Chondrocyte (in vitro differentiated cells): ENCODE data around the gene NR3C2. TPM values are rescaled to one million over a fixed set of nuclear protein-coding genes. Genes with fewer than 3 reads are reported as not detected.
"Not testable (repeated sequence)": the region's sequence is repeated elsewhere in the genome, so short reads cannot be mapped to it uniquely, and the experiment has no call there.

Source experiments
- DNase-seq: peaks from one replicate; pipeline ENCODE4 v3.0.0; 2021; ENCODE audit warnings: mixed read lengths, low spot score
- H3K27ac Mint-ChIP-seq: one replicate; pipeline ENCODE4 v1.8.0; 2021; ENCODE audit warnings: mild to moderate bottlenecking, moderate library complexity, mixed read lengths; ENCODE audit not compliant: unreplicated experiment
- H3K27me3 Mint-ChIP-seq: 2 replicates; pipeline ENCODE4 v1.8.0; 2021; ENCODE audit warnings: low read depth, mixed read lengths
- H3K36me3 Mint-ChIP-seq: 2 replicates; pipeline ENCODE4 v1.8.0; 2021; ENCODE audit warnings: low read depth, mixed read lengths
- H3K4me1 Mint-ChIP-seq: 2 replicates; pipeline ENCODE4 v1.8.0; 2021; ENCODE audit warnings: low read depth, mild to moderate bottlenecking, mixed read lengths
- H3K4me3 Mint-ChIP-seq: one replicate; pipeline ENCODE4 v1.8.0; 2021; ENCODE audit warnings: mild to moderate bottlenecking, moderate library complexity, mixed read lengths; ENCODE audit not compliant: unreplicated experiment
- H3K9me3 Mint-ChIP-seq: 2 replicates; pipeline ENCODE4 v1.8.0; 2021; ENCODE audit warnings: low read depth, mixed read lengths
- total RNA-seq: library from RNA; stranded (reverse); gene quantifications from 3 replicates; pipeline ENCODE4 v1.2.1, GENCODE V29; 2021
- TF ChIP-seq, protein P1 (sequence below): fragments of 200-600 bp; sonication (generic); IDR thresholded peaks from 2 replicates; pipeline ENCODE4 v1.5.0; 2021; ENCODE audit warnings: antibody characterized with exemption, mild to moderate bottlenecking, moderate library complexity

The NR3C2 gene
- total RNA-seq, 1 donor from 2014 or later: 0.20 TPM

GRCh38 chr4:148329751-148330150, 112.5 kb downstream of the NR3C2 start:
- TF ChIP-seq, protein P1, sequence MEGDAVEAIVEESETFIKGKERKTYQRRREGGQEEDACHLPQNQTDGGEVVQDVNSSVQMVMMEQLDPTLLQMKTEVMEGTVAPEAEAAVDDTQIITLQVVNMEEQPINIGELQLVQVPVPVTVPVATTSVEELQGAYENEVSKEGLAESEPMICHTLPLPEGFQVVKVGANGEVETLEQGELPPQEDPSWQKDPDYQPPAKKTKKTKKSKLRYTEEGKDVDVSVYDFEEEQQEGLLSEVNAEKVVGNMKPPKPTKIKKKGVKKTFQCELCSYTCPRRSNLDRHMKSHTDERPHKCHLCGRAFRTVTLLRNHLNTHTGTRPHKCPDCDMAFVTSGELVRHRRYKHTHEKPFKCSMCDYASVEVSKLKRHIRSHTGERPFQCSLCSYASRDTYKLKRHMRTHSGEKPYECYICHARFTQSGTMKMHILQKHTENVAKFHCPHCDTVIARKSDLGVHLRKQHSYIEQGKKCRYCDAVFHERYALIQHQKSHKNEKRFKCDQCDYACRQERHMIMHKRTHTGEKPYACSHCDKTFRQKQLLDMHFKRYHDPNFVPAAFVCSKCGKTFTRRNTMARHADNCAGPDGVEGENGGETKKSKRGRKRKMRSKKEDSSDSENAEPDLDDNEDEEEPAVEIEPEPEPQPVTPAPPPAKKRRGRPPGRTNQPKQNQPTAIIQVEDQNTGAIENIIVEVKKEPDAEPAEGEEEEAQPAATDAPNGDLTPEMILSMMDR: no peak
- Mint-ChIP-seq H3K36me3 (no peaks in the 10 kb centered on the region), H3K4me1 (no peaks in the 10 kb centered on the region), H3K4me3 (no peak overlapping the region), H3K27me3 (peaks cover 15% of the 10 kb centered on the region), H3K9me3 (no peaks in the 10 kb centered on the region), H3K27ac (no peak overlapping the region)
- no peak for DNase-seq

DNA sequence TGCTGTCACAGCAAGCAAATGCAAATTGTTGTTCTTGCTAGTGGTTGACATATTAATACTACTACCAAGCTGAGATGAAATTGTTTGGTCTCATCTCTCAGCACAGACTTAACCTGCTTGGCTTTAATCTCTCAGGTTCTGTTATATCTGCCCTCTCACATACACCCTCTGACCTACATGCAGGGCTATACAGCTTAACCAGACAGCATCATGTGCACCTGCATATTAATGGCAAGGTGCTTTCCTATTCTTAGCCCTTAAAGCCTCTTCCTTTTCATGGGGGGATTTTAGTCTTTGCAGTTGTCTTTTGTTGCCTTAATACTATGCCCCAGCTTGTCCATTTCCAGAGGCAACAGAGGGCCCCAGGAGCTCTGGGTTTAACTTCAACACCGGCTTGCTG, 114.5 kb downstream of the NR3C2 start:
- H3K4me1 Mint-ChIP-seq: no peaks in the 10 kb centered on the region
- H3K36me3 Mint-ChIP-seq: no peaks in the 10 kb centered on the region
- DNase-seq: no peak
- TF ChIP-seq, protein P1: no peak
- no peak overlapping the region for H3K4me3 Mint-ChIP-seq
- no peaks in the 10 kb centered on the region for H3K9me3 Mint-ChIP-seq
- no peak overlapping the region for H3K27ac Mint-ChIP-seq
- H3K27me3 Mint-ChIP-seq: peaks cover 18% of the 10 kb centered on the region

DNA sequence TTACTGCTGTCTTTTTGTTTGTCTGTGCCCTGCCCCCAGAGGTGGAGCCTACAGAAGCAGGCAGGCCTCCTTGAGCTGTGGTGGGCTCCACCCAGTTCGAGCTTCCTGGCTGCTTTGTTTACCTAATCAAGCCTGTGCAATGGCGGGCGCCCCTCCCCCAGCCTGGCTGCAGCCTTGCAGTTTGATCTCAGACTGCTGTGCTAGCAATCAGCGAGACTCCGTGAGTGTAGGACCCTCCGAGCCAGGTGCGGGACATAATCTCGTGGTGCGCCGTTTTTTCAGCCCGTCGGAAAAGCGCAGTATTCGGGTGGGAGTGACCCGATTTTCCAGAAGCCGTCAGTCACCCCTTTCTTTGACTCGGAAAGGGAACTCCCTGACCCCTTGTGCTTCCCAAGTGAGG, 118.9 kb downstream of the NR3C2 start:
- Mint-ChIP-seq H3K4me3 (peak overlapping the region; percentile 44), H3K27me3 (peaks cover 13% of the 10 kb centered on the region)
- not testable (repeated sequence) for H3K36me3 Mint-ChIP-seq, H3K27ac Mint-ChIP-seq, H3K4me1 Mint-ChIP-seq, DNase-seq, H3K9me3 Mint-ChIP-seq

DNA sequence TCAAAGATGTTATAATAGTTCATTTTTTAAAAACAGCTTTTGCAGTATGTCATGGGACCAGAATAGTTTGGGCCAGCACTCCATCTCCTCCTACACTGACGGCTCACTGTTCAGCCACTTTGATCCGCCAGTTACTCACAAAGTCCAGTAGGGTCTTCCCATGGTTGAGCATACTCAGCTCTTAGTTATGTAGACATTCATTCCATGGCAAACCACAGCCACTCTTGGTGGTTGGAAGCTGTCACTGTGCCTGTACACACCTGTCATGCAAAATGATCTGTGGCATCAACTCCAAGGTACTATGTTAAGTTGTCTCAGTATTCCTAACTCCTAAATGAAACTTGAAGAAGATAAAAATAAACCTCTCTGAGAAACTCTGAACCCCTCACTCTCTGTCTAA, 127.2 kb downstream of the NR3C2 start:
- no peaks in the 10 kb centered on the region for H3K9me3 Mint-ChIP-seq
- no peak for DNase-seq
- TF ChIP-seq, protein P1: no peak
- peaks cover 3% of the 10 kb centered on the region for H3K27me3 Mint-ChIP-seq
- H3K27ac Mint-ChIP-seq: no peak overlapping the region
- no peaks in the 10 kb centered on the region for H3K36me3 Mint-ChIP-seq
- no peak overlapping the region for H3K4me3 Mint-ChIP-seq
- H3K4me1 Mint-ChIP-seq: no peaks in the 10 kb centered on the region

DNA sequence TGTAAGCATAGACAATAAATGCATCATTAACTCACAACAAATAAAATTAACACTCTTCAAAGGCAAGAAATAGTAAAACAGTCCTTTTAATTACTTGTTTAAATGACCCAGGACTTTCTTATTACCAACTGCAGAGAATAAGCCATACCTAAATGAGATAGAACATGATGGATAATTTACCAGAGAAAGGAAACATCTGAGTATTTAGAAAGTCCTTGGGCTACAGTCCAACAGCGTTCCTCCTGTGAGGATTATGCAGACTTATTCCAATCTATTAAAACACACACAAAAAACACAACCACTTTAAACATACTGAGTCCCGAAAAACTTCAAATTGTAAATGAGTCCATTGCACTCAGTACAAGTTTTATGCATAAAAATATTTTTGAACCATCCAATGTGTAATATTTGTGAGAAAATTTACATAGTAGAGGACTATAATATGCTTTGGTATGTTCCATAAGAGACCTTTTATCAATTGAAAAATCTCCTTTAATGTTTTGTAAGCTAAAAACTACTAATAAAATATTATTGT, 129.2 kb downstream of the NR3C2 start:
- Mint-ChIP-seq H3K36me3 (no peaks in the 10 kb centered on the region), H3K27me3 (peaks cover 9% of the 10 kb centered on the region), H3K27ac (no peak overlapping the region), H3K9me3 (no peaks in the 10 kb centered on the region), H3K4me1 (no peaks in the 10 kb centered on the region), H3K4me3 (no peak overlapping the region)
- TF ChIP-seq, protein P1: no peak
- DNase-seq: no peak

DNA sequence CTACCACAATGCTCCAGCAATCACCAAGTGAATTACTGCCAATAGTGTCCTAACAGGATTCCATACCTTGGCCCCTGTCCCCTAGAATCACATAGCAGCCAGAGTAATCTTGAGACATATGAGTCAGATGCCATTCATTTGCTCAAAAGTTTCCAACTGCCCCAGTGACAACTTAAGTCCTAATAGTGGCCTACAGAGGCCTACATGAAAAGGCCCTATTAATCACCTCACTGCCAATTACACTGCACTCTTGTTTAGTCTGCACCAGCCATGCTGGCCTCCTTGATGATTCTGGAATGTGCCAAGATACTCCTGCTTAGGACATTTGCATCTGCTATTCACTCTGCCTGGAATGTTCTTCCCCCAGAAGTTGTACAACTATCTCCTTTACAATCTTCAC, 130.7 kb downstream of the NR3C2 start:
- Mint-ChIP-seq H3K9me3 (no peaks in the 10 kb centered on the region), H3K27ac (no peak overlapping the region), H3K36me3 (no peaks in the 10 kb centered on the region), H3K4me3 (no peak overlapping the region), H3K27me3 (peaks cover 14% of the 10 kb centered on the region), H3K4me1 (no peaks in the 10 kb centered on the region)
- no peak for DNase-seq
- TF ChIP-seq, protein P1: no peak
